Measurements from ENCODE around the gene GPR18.

- TF ChIP-seq POLR2AphosphoS5 (IDR thresholded peaks at IDR 0.05) = no peak
- TF ChIP-seq, protein P1, sequence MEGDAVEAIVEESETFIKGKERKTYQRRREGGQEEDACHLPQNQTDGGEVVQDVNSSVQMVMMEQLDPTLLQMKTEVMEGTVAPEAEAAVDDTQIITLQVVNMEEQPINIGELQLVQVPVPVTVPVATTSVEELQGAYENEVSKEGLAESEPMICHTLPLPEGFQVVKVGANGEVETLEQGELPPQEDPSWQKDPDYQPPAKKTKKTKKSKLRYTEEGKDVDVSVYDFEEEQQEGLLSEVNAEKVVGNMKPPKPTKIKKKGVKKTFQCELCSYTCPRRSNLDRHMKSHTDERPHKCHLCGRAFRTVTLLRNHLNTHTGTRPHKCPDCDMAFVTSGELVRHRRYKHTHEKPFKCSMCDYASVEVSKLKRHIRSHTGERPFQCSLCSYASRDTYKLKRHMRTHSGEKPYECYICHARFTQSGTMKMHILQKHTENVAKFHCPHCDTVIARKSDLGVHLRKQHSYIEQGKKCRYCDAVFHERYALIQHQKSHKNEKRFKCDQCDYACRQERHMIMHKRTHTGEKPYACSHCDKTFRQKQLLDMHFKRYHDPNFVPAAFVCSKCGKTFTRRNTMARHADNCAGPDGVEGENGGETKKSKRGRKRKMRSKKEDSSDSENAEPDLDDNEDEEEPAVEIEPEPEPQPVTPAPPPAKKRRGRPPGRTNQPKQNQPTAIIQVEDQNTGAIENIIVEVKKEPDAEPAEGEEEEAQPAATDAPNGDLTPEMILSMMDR (IDR thresholded peaks at IDR 0.05) = no peak
- TF ChIP-seq POLR2A (IDR thresholded peaks at IDR 0.05) = no peak
Observed at GRCh38 chr13:99303863-99304521, 45.8 kb upstream of the GPR18 start.
